HEK293 (cell line): Measurements from ENCODE around the gene RBM39.

Experiments used
- CTCF ChIA-PET: fragments of 350-600 bp; formaldehyde crosslinking; extraction: SDS; loops from one replicate; lab custom pipeline; 2021; ENCODE audit warnings: antibody characterized with exemption; lab: Yijun Ruan, JAX
- POLR2A ChIA-PET: fragments of 300-600 bp; formaldehyde crosslinking; extraction: SDS; loops from one replicate; lab custom pipeline; 2020; ENCODE audit warnings: antibody characterized with exemption, inconsistent platforms; lab: Yijun Ruan, JAX
- H3K27ac ChIP-seq: fragments of 200-500 bp; sonication (Bioruptor generic); 2 replicates; pipeline ENCODE4 v1.5.1; 2014; ENCODE audit warnings: low read depth, low read length, control low read depth, inconsistent platforms; ENCODE audit errors: extremely low read depth
- H3K36me3 ChIP-seq, 2 experiments: fragments of 200-500 bp in 1 of 2; sonication (Bioruptor generic) in 1 of 2; 1 replicate in 1 of 2; 2 replicates in 1 of 2; pipeline ENCODE4 v1.5.1; 2014 to 2017; ENCODE audit warnings: inconsistent platforms in 2 of 2, low read length in 2 of 2; ENCODE audit not compliant: control insufficient read depth in 2 of 2, insufficient read depth in 1 of 2
- H3K4me1 ChIP-seq: fragments of 200-500 bp; sonication (Bioruptor generic); 2 replicates; pipeline ENCODE4 v1.5.1; 2014; ENCODE audit warnings: mild to moderate bottlenecking, low read length, inconsistent platforms; ENCODE audit not compliant: control insufficient read depth, insufficient read depth
- H3K4me3 ChIP-seq: 2 replicates; pipeline ENCODE4 v1.5.1; 2011; ENCODE audit warnings: low read depth, mild to moderate bottlenecking, control low read depth, low read length, moderate library complexity
- H3K9me3 ChIP-seq: fragments of 200-500 bp; sonication (Bioruptor generic); 2 replicates; pipeline ENCODE4 v1.5.1; 2014; ENCODE audit warnings: low read depth, low read length, inconsistent platforms; ENCODE audit not compliant: control insufficient read depth, insufficient read depth
- GFI1B ChIP-seq: fragments of 450-650 bp; formaldehyde crosslinking; IDR thresholded peaks from 2 replicates; pipeline ENCODE4 v1.5.1; 2016; ENCODE audit warnings: missing biosample characterization, missing genetic modification characterization
- KLF8 ChIP-seq: fragments of 450-650 bp; formaldehyde crosslinking; IDR thresholded peaks from 2 replicates; pipeline ENCODE4 v1.5.1; 2016; ENCODE audit warnings: missing biosample characterization, missing genetic modification characterization
- SCRT1 ChIP-seq: fragments of 450-650 bp; formaldehyde crosslinking; IDR thresholded peaks from 2 replicates; pipeline ENCODE4 v1.5.1; 2016; ENCODE audit warnings: missing biosample characterization, missing genetic modification characterization, borderline replicate concordance
- TRIM28 ChIP-seq: IDR thresholded peaks from 2 replicates; pipeline ENCODE4 v1.6.1; 2011; ENCODE audit warnings: low read length, control low read depth, borderline replicate concordance
- ZFP41 ChIP-seq: fragments of 450-650 bp; formaldehyde crosslinking; IDR thresholded peaks from 2 replicates; pipeline ENCODE4 v1.5.1; 2016; ENCODE audit warnings: missing biosample characterization, missing genetic modification characterization, borderline replicate concordance
- ZNF184 ChIP-seq: fragments of 450-650 bp; IDR thresholded peaks from 2 replicates; pipeline ENCODE4 v1.5.1; 2018; ENCODE audit warnings: missing biosample characterization, mild to moderate bottlenecking, missing genetic modification characterization
- ZNF23 ChIP-seq: fragments of 450-650 bp; formaldehyde crosslinking; IDR thresholded peaks from 2 replicates; pipeline ENCODE4 v1.5.1; 2016; ENCODE audit warnings: missing biosample characterization, missing genetic modification characterization, borderline replicate concordance
- ZNF292 ChIP-seq: fragments of 450-650 bp; formaldehyde crosslinking; IDR thresholded peaks from 2 replicates; pipeline ENCODE4 v1.5.1; 2016; ENCODE audit warnings: low read depth, missing biosample characterization, missing genetic modification characterization, borderline replicate concordance
- ZNF341 ChIP-seq: fragments of 450-650 bp; formaldehyde crosslinking; IDR thresholded peaks from 2 replicates; pipeline ENCODE4; 2016; ENCODE audit warnings: low read depth, missing biosample characterization, missing genetic modification characterization
- ZNF37A ChIP-seq: fragments of 450-650 bp; IDR thresholded peaks from 2 replicates; pipeline ENCODE4 v1.5.1; 2018; ENCODE audit warnings: missing biosample characterization, missing genetic modification characterization
- ZNF626 ChIP-seq: fragments of 450-650 bp; sonication (Bioruptor Pico); formaldehyde crosslinking; IDR thresholded peaks from 2 replicates; pipeline ENCODE4 v1.5.1; 2018; ENCODE audit warnings: missing biosample characterization, missing genetic modification characterization, inconsistent platforms
- ZNF707 ChIP-seq: fragments of 450-650 bp; formaldehyde crosslinking; IDR thresholded peaks from 2 replicates; pipeline ENCODE4 v1.5.1; 2016; ENCODE audit warnings: missing biosample characterization, missing genetic modification characterization
- TF ChIP-seq, protein P1 (sequence below): fragments of 450-650 bp; formaldehyde crosslinking; IDR thresholded peaks from 2 replicates; pipeline ENCODE4 v1.5.1; 2017; ENCODE audit warnings: missing biosample characterization, missing genetic modification characterization
- TF ChIP-seq, protein P2 (sequence below): fragments of 450-650 bp; formaldehyde crosslinking; IDR thresholded peaks from 2 replicates; pipeline ENCODE4 v1.5.1; 2016; ENCODE audit warnings: missing biosample characterization, missing genetic modification characterization

The RBM39 gene

DNA sequence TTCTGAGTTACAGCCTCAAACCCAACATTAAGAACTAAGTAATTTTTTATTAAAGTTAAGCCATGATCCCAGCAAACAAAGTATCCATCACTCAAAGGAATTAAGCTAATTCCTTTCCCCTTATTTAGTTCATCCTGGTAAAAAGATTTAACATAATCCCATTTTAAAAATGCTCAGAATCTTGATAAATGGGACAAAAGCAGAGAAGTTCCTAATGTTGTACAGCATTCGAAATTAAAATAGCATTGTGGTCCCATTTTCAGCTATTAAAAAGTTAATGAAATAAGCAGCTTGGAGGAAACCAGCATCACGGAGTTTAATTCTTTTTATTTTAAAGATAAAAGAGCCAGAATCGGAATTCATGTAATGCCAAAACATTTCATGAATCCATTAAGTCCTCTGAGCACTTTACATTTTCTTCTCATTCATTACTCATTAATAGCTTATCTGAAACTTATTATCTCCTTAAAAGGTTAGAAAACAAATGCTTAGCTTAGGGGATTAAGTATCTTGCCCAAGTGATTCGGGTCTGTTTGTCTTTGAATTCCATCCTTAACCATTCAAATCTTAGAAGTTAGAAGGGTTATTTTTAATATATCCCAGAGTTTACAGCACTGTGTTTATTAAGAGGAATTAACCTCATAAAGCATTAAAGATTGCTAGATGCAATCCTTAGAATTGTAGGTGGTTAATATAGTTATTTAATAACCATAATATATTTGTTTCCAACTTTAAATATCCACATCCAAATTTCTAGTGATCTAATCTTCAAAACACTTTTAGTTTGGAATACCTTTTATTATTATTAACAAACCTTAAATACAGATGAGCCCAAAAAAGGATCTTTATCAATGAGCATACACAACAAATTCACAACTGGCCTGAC, 11.2 kb downstream of the RBM39 start (continued):
- TF ChIP-seq ZNF707: no peak
- TF ChIP-seq ZNF292 (tag by site-specific recombination): no peak

DNA sequence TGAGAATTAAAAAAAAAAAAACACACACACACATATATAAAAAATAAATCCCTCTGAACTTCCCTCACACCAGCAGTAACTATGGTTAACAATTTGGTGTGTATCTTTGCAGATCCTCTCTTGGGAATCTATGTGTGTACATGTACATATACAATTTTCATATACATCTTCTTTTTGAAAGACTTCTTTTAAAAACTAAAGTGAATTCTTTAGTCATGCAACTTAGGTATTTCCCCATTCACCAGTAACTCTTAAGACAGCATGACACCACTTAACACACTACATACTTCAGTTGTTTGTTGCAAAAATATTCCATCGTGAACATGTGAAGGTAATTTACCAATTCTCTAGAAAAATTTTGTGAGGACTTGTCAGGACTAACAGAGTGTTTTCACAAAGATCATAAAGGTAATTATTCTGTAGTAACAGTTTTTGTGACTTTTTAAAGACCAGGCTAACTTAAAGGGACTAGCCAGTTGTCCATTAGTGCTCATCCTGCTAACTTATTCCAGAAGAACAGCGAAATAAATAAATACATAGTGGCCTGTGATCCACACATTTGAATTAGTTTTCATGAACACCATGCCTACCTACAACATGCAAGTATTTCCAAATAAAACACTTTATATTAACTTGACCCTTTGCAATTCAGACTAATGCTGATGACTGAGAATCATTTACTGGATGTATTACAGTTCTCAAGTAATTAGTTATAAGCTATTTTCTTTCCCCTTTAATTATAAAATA, 12.1 kb downstream of the RBM39 start:
- TF ChIP-seq KLF8 (tag by site-specific recombination): no peak
- TF ChIP-seq ZNF626 (tag by site-specific recombination): no peak
- TF ChIP-seq ZFP41 (tag by site-specific recombination): no peak
- TF ChIP-seq, protein P1, sequence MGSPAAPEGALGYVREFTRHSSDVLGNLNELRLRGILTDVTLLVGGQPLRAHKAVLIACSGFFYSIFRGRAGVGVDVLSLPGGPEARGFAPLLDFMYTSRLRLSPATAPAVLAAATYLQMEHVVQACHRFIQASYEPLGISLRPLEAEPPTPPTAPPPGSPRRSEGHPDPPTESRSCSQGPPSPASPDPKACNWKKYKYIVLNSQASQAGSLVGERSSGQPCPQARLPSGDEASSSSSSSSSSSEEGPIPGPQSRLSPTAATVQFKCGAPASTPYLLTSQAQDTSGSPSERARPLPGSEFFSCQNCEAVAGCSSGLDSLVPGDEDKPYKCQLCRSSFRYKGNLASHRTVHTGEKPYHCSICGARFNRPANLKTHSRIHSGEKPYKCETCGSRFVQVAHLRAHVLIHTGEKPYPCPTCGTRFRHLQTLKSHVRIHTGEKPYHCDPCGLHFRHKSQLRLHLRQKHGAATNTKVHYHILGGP: no peak
- TF ChIP-seq, protein P2, sequence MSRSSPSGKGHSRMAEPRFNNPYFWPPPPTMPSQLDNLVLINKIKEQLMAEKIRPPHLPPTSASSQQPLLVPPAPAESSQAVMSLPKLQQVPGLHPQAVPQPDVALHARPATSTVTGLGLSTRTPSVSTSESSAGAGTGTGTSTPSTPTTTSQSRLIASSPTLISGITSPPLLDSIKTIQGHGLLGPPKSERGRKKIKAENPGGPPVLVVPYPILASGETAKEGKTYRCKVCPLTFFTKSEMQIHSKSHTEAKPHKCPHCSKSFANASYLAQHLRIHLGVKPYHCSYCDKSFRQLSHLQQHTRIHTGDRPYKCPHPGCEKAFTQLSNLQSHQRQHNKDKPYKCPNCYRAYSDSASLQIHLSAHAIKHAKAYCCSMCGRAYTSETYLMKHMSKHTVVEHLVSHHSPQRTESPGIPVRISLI (tag by site-specific recombination): no peak
- TF ChIP-seq ZNF341 (tag by site-specific recombination): no peak
- TF ChIP-seq ZNF23 (tag by site-specific recombination): no peak
- no peak for TF ChIP-seq ZNF37A (tag by site-specific recombination)
- TF ChIP-seq ZNF184: no peak
- TF ChIP-seq SCRT1 (tag by site-specific recombination): no peak
- TF ChIP-seq GFI1B: no peak
- TF ChIP-seq ZNF707: no peak
- TF ChIP-seq, all 188 proteins: peak for 0
- H3K4me1 ChIP-seq: no peaks in the 10 kb centered on the region
- POLR2A ChIA-PET: interaction anchor here (1.5 to 2.3 kb wide), 3 partner anchors 10 to 12 kb away, joined by 10 to 21 read pairs (median 13); partner anchors contain the start of gene RBM39

DNA sequence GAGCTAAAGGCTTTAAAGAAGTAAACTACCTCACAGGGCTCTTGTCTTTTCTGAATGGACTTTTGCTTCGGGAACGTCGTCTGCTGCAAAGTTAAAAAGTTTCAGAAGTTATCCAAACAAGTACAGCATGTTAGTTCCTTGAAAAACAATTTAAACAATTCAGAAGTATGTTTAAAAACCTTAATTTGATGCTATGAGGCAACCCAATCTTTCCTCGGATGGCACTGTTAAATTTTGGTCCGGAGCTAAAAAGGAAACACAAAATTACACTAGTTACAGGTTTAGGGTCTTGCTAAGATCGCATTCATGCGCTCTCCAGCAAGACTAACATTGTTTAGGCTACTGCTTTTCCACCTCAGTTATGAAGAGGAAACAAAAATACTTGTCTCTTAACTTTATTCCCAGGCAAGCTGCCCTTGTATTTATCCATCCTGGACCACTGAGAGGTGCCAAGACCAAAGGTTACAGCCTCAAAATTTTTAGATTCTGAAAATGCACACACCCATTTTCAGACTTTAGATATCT, 12.7 kb downstream of the RBM39 start:
- no peak for TF ChIP-seq TRIM28
- Histone ChIP-seq H3K9me3 (no peaks in the 10 kb centered on the region), H3K4me1 (no peaks in the 10 kb centered on the region), H3K36me3 (peaks cover 81 to 98% of the 10 kb centered on the region in 2 experiments), H3K27ac (no peak overlapping the region), H3K4me3 (no peak overlapping the region)
- CTCF ChIA-PET: no interaction called here
- POLR2A ChIA-PET: interaction anchor here (1.0 to 2.3 kb wide), 3 partner anchors 10 to 13 kb away, joined by 4 to 21 read pairs (median 4); partner anchors contain the start of gene RBM39

More for the DNA sequence above, 12.1 kb downstream of the RBM39 start:
- no peak overlapping the region for H3K4me3 ChIP-seq
- no peaks in the 10 kb centered on the region for H3K9me3 ChIP-seq
- CTCF ChIA-PET: interaction anchor here (1.1 kb wide), 1 partner anchor 154 kb away, joined by 3 read pairs; no protein-coding TSS in a partner anchor
- peaks cover 82 to 98% of the 10 kb centered on the region in 2 experiments for H3K36me3 ChIP-seq
- no peak overlapping the region for H3K27ac ChIP-seq
